Adrenal gland (tissue), 5 donors: ENCODE data around the gene POLK.

Experiments used
- CTCF ChIP-seq, 6 experiments: fragments of 450-650 bp in 4 of 6; fragments of 200-600 bp in 2 of 6; sonication (generic) in 1 of 6; IDR thresholded peaks; 1 replicate in 5 of 6; 2 replicates in 1 of 6; pipeline versions ENCODE4 v1.5.1 to v1.8.0; 2016 to 2021; ENCODE audit warnings: antibody characterized with exemption in 6 of 6, mild to moderate bottlenecking in 2 of 6, moderate library complexity in 1 of 6
- POLR2A ChIP-seq, 2 donors: fragments of 450-650 bp; IDR thresholded peaks; one replicate each; pipeline ENCODE4 v1.6.1; 2017; ENCODE audit warnings: antibody characterized with exemption in 2 of 2, mild to moderate bottlenecking in 2 of 2, moderate library complexity in 1 of 2
- donor health status: DM: no; HTN: no; CAD: no.

GRCh38 chr5:75484605-75485004, 27.1 kb upstream of the POLK start:
- TF ChIP-seq CTCF (IDR thresholded peaks at IDR 0.05), result no peak
- TF ChIP-seq POLR2A (IDR thresholded peaks at IDR 0.05), result no peak
